ENCODE measurements around the gene SCGB1D4. TPM values are rescaled to one million over a fixed set of nuclear protein-coding genes. Genes with fewer than 3 reads are reported as not detected.

SCGB1D4 gene
- total RNA-seq, 1 donor from 2014 or later = not detected

DNA sequence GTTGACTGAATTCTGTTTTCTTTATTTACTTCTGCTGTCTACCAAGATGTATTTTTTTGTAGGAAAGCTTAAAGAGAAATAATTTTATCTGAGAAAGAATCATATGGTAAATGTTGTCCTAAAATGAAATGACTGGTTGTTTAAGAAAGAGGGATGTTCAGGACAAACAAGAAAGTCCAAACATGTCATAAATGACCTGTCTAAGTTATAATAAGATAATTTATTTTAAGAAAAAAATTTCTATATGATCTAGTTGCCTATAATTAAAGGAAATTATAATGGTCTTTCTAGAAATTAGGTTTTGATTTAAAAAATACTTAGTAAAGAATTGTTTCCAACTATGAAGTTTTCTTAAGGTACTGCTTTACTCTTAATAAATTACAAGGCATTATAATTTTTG, 18.4 kb downstream of the SCGB1D4 start:
- ATAC-seq (no peak), DNase-seq (ENCODE audit: low spot score) (no peak)

GRCh38 chr11:62273789-62274275, 25.0 kb downstream of the SCGB1D4 start:
- DNase-seq (ENCODE audit: low spot score) (no peak), ATAC-seq (no peak)

DNA sequence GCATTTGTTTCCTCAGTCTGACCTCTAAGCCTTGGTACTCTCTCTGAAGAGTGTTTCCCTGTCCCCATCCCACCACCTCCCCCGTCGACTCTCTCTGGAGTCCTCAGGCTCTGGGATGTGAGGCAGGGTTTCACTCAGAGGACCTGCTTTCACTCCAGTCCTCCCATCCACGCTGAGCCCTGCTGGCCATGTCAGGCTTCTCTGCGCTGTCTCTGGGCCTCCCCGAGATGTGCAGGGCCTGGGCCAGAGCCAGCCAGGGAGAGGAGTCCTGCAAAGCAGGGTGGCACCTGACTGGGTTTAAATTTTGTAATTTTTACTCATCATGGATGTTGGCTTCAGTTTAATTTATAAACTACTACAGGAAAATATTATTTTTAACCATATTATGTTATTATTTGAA, 25.6 kb downstream of the SCGB1D4 start:
- no peak for DNase-seq (ENCODE audit: low spot score)

DNA sequence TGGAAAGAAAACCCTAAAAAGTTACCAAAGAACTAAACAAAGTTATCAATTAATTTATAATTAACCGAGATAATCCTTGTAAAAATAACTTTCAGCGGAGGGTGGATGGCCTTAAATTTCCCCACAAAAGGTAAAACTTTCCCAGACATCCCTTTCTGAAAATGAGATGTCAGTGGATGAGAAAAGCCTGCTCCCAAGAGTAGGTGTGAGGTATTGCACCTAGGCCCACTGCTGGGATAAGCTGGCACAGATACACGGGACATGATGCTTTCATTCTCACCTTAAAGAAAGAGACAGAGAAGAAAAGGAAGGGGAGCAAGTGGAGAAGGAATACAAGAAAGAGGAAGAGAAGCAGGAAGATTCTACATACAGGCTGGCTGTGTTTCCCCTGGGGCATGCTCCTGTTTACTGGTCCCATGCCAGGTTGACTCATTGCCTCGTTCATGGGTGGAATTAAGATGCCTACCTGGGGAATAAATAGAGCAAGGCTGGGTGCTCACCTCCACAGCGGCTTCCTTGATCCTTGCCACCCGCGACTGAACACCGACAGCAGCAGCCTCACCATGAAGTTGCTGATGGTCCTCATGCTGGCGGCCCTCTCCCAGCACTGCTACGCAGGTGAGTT, 29.1 kb downstream of the SCGB1D4 start, which contains the start of gene SCGB2A2:
TSS of gene SCGB2A2 (plus strand) at position 505 of the 625 bp plus-strand sequence. CDS start at position 564, 59 bp downstream.
- DNase-seq (ENCODE audit: low spot score) (no peak), ATAC-seq (peak; percentile 34)

More for the DNA sequence above, 25.6 kb downstream of the SCGB1D4 start:
- no peak for ATAC-seq

DNA sequence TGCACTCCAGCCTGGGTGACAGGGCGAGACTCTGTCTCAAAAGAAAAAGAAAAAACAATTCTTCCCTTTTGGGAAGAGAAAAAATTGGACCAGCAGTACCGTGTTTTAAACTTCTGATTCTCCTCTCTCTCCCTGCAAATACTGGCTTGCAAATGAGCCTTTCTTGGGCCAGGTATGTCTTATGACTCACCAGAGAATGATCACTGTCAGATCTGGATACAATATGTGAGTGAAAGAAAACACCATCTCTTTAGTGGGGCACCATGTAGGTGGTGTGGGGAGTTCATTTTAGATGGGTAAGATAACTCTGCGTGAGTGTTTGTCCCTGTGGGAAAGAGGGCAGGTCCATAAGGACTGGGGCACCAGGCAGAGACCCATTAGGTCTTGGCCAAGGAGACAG, 31.3 kb downstream of the SCGB1D4 start:
- ATAC-seq (no peak), DNase-seq (ENCODE audit: low spot score) (no peak)

GRCh38 chr11:62267050-62267449, 31.8 kb downstream of the SCGB1D4 start:
- no peak for ATAC-seq

DNA sequence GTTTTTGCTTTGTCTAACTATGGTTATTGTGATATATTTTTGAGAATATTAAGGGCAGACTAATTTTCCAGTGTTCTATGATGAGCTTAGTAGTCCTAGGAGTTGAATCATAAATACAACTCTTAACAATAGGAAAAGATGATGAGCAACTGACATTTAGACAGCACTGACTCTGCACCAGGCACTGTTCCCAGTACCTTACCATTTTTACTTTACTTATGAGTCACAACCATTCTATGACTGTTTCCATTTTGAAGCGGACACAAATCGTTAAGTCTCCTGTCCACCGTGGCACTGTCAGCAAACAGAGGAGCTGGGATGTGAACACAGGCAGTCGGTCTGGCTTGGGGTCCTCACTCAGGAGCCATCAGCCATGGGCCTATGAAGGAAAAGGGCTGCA, 32.3 kb downstream of the SCGB1D4 start:
- no peak for ATAC-seq
- DNase-seq (ENCODE audit: low spot score) = no peak

More at GRCh38 chr11:62267050-62267449, 31.8 kb downstream of the SCGB1D4 start:
- DNase-seq (ENCODE audit: low spot score) = no peak

DNA sequence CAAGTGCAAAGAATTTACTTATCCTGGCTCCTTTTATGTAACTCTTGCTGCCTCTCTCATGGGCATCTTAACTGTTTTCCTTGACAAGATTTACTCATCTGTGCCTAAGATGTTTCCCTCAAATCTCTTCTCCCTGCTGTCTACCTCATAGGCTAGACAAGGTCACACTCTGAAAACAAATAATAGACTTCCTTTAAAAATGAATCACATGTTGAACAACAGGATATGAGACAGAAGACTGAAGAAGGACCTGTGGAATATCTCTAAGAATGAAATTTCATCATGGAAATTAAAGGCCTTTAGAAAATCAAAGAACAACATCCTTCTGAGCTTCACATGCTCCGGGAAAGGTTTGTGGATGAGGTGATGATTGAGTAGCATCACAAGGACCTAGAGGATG, 34.9 kb downstream of the SCGB1D4 start:
- ATAC-seq (no peak), DNase-seq (ENCODE audit: low spot score) (no peak)

- ATAC-seq (no peak), DNase-seq (ENCODE audit: low spot score) (no peak)
Measured at GRCh38 chr11:62260261-62260953, 38.5 kb downstream of the SCGB1D4 start.

- no peak for ATAC-seq
- DNase-seq (ENCODE audit: low spot score) = no peak
Measured at GRCh38 chr11:62256281-62256680, 42.6 kb downstream of the SCGB1D4 start.

DNA sequence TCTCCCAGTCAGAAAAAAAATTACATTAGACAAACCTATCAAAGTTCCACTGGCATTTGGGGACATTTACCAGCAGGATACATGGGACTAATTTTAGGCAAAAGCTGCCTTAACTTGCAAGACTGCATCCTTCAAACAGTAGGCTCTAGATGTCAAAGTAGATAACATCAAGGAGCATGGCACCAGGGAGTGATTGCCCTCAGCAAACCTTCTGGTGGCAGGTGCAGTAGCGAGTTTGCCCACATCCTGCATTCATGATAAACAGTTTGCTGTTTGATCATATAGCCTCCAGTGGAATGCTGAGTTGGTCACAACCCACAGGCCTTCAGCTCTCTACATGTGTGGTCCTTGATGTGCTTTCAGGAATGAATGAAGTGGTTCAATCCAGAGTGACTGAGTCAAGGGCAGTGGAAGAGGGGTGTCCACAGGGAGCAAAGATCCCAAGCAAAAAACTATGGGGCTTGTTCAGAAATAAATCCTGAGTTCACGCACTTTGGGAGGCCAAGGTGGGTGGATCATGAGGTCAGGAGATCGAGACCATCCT, 44.8 kb downstream of the SCGB1D4 start:
- DNase-seq (ENCODE audit: low spot score) (no peak), ATAC-seq (no peak)

DNA sequence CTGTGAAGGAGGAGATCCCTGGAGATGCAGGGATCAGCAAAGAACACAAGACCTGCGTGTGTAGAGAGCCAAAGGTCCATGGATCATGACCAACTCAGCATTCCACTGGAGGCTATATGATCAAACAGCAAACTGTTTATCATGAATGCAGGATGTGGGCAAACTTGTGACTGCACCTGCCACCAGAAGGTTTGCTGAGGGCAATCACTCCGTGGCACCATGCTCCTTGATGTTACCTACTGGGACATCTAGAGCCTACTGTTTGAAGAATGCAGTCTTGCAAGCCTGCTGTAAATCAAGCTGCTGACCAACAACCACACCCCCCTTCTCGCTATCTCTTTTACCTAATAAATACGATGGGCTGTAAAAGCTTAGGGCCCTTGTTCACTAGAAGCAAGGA, 47.2 kb downstream of the SCGB1D4 start:
- DNase-seq (ENCODE audit: low spot score) (no peak), ATAC-seq (no peak)

Other genes with a start within 250 kb of the SCGB1D4 start
- 7.3 TPM for gene INCENP, start 175.1 kb downstream of the SCGB1D4 start, total RNA-seq
- gene SCGB1D1, start 108.9 kb downstream of the SCGB1D4 start, total RNA-seq = not detected
- not detected for gene SCGB2A1, start 90.4 kb downstream of the SCGB1D4 start, total RNA-seq
- not detected for gene SCGB1D2, start 56.8 kb downstream of the SCGB1D4 start, total RNA-seq
- gene SCGB2A2, start 28.9 kb downstream of the SCGB1D4 start, total RNA-seq = not detected
- 5.6 TPM for gene ASRGL1, start 38.4 kb upstream of the SCGB1D4 start, total RNA-seq
- gene SCGB1A1, start 120.0 kb upstream of the SCGB1D4 start, total RNA-seq = 2.0 TPM
- 115 TPM for gene AHNAK, start 247.7 kb upstream of the SCGB1D4 start, total RNA-seq

All from left lobe of liver (tissue), 2 donors.